Measurements from ENCODE around the gene TMEM204.

The TMEM204 gene

GRCh38 chr16:1533443-1533951 is at the start of gene TMEM204:
TMEM204 (plus strand) TSS chr16:1533666; CDS start chr16:1534276, 610 bp downstream.
- no peak for DNase-seq (ENCODE audit: extremely low read depth in 1 of 2, low read depth in 1 of 2)

DNA sequence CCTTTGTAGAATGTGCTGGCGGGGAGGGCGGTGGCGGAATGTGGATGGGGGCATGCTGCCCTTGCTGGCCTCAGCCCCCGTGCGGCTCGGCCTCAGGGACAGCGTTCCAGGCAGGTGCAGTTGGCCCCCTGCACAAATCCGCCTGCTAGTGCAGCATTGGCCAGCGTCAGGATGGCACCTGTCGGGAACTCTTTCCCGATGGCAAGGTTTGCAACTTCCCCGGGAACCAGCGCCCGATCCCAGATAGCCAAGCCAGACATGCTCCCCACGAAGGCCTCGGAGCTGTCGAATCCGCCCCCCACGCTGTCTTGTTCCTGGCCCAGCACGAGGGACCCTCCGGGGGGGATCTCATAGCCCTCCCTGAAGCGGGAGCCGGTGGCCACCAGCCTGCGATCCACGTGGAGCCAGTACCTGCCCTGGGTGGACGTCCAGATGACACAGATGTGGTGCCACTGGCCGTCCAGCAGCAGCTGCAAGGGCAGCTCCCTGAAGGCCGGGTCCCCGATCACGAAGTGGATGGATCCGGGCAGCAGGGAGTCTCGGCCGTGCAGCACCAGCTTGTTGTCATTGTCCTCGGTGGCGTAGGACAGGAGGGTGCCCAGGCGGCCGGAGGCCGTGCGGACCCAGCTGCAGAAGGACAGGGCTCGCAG is 47.5 kb upstream of the TMEM204 start:
- no peak for DNase-seq (ENCODE audit: extremely low read depth in 1 of 2, low read depth in 1 of 2)

DNA sequence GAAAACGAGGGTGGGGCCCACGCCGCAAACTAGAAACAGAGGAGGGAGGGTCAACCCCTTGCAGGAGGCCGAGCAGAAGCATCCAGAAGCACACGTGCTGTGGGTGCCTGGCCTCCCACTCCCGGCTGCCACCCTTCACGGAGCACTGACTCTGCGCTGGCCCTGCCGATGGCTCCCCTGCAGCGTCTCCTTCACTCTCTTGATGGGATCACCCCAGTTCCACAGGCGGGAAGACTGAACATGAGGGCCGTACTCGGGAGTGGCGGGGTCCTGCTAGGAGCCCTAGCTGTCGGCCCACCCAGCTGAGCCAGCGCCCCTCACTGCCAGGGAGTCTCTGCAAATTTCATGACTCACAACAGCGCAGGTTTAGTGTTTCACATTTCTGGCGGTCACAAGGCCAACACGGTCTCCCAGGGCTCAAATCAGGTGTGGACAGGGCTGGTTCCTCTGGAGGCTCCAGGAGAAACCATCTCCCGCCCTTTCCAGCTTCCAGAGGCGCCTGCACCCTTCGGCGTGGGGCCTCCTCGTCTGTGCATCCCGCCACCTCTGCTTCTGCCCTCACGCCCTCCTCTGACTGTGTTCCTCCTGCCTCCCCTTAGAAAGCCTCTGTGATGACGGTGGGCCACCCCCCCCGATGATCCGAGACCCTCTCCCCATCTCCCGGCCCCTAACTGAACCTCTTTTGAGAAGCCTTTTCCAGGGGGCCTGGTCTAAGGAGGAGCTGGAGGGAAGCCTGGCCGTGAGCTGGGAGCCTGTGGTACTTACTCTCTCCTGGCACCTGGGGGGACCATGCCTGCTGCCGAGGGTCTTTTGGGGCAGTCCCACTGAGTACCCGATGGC is 46.7 kb upstream of the TMEM204 start:
- no peak for DNase-seq (ENCODE audit: extremely low read depth in 1 of 2, low read depth in 1 of 2)

DNA sequence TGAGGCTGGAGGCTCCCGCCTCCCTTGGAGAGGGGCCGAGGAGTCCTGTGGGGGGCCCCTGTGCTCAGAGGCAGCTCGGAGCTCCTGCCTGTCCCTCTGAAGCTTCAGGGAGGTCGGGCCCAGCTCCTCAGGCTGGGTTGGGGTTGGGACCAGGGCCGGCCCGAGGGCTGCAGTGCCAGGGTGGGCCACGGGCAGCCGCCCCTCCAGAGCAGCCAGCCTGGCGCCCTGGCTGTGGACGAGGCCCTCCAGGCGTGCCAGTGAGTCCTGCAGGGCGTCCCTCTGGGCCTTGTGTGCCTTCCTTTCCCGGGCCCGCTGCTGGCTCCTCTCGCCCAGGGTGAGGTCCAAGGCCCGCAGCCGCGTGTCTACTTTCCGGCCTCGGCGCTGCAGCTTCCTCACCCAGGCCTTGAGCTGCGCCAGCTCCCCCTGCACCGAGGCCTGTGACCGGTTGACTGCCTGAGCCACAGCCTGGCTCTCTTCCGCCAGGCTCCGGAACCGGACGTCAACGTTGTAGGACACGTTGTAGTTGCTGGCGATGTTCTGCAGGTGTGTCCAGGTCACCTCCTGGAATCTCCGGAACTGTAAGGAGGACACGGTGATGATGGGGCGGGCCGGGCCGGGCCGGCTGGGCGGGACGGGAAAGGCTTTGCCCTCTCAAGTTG is 45.9 kb upstream of the TMEM204 start:
- DNase-seq (ENCODE audit: extremely low read depth in 1 of 2, low read depth in 1 of 2): no peak

- DNase-seq (ENCODE audit: extremely low read depth in 1 of 2, low read depth in 1 of 2): no peak
These were observed 45.3 kb upstream of the TMEM204 start for GRCh38 chr16:1488054-1488601.

- no peak for DNase-seq (ENCODE audit: extremely low read depth in 1 of 2, low read depth in 1 of 2)
These were observed 44.8 kb upstream of the TMEM204 start, which contains the start of gene PTX4 for GRCh38 chr16:1488619-1489018. PTX4 (minus strand) TSS chr16:1488944; CDS start chr16:1488909, 35 bp downstream.

GRCh38 chr16:1489077-1489476 is 44.4 kb upstream of the TMEM204 start:
- no peak for DNase-seq (ENCODE audit: extremely low read depth in 1 of 2, low read depth in 1 of 2)

- no peak for DNase-seq (ENCODE audit: extremely low read depth in 1 of 2, low read depth in 1 of 2)
These were observed 42.1 kb upstream of the TMEM204 start for GRCh38 chr16:1491327-1491726.

DNA sequence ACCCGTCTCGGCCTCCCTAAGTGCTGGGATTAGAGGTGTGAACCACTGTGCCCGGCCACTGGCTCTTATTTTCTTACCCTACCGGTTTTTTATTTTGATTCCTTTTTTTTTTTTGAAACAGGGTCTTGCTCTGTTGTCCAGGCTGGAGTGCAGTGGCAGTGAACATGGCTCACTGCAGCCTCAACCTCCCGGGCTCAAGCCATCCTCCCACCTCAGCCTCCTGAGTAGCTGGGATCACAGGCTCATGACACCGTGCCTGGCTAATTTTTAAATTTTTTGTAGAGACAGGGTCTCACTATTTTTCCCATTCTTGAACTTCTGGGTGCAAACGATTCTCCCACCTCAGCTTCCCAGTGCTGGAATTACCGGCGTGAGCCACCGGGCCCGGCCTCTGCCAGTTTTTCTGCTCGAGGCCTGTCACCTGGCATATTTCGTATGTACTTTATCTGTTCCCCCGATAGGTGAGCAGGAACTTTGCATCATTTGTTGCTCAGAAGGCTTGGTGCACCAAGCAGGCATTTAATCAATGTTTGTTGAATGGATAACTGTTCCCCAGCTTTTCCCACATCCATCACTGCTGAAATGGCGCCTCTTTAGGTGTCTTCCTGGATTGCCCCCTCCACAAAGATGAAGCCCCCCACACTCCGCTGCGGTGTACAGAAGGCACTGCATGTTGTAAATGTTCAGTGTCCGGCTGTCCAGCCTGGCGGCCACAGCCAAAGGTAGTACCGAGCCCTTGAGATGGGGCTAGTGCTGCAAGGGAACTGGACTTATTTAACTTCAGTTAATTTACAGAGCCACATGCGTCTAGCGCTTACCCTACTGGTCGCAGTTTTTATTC is 41.2 kb upstream of the TMEM204 start:
- no peak for DNase-seq (ENCODE audit: extremely low read depth in 1 of 2, low read depth in 1 of 2)

DNA sequence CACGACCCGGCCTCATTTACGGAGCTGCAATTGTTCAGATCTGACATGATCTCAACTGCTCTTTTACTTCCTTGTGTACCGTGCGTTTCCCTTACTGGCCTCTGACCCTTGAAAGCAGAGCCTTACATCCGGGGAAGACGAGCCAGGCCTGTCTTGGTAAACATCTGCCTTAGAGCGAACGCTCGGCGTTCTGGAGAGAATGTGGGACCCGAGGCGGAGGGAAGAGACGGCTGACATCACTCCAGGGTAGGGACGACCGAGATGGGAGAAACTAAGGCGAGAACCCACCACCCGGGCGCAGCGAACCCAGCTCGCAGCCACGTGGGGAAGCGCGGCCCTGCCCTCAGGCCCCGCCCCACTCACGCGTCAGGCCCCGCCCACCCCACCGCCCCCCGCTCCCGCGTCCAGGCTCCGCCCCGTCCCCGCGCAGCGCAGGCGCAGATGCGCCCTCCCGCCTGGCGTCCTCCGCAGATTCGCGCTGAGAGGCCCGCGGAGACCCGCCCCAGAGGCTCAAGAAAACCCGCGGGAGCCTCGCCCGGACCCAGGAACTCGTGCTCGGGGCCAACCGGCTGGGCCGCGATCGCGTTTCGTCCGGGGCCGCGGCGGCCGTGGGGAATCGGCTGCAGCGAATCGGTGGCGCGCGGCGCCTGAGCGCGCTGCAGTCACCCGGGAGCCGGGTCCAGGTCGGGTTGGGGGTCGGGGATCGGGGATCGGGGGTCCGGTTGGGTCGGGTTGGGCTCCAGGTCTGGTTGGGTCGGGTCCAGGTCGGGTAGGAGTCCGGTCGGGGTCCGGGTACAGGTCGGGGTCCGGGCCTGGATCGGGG is 40.3 kb upstream of the TMEM204 start, which contains the start of gene TELO2:
TELO2 (plus strand) TSS at position 438 of the 823 bp plus-strand sequence. CDS start 922 bp downstream, outside the sequence.
- DNase-seq (ENCODE audit: extremely low read depth in 1 of 2, low read depth in 1 of 2): peak; percentile 55 to 84

DNA sequence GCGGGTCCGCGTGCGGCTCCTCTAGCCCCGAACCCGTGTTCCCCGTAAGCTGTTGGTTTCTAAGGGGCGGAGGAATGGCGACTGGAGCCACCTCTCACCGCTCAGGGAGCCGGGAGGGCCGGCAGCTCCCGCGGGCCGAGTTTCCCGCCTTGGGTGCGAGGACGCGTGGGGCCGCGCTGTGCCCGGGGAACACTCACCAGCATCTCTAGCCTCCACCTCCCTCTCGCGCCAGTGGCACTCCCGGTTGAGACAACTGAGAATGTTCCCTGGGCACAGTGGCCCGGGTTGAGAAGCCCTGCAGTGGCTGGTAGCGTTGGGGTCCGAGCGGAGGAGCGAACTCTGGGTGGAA is 39.7 kb upstream of the TMEM204 start:
- DNase-seq (ENCODE audit: extremely low read depth in 1 of 2, low read depth in 1 of 2): no peak

GRCh38 chr16:1494129-1494640 is 39.3 kb upstream of the TMEM204 start:
- DNase-seq (ENCODE audit: extremely low read depth in 1 of 2, low read depth in 1 of 2): no peak

DNA sequence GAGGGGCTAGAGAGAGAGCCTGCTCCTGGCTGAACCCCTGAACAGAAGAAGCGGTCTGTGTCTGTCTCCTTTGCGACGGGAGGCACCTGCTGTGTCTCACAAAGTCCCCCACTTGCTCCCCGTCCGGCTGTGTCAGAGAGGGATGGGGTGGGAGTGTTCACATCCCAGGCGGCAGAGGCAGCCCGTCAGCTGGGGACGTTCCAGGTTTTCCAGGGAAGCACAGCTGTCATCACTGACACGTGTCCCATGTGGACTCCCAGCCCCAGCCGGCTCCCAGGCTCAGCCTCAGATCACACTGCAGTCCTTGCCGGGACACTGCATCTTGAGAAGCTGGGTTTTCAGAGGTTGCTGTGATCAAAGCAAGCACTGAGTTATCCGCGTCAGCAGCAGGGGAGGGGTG is 38.8 kb upstream of the TMEM204 start:
- DNase-seq (ENCODE audit: extremely low read depth in 1 of 2, low read depth in 1 of 2): no peak

- no peak for DNase-seq (ENCODE audit: extremely low read depth in 1 of 2, low read depth in 1 of 2)
These were observed 38.1 kb upstream of the TMEM204 start for GRCh38 chr16:1495211-1495888.

DNA sequence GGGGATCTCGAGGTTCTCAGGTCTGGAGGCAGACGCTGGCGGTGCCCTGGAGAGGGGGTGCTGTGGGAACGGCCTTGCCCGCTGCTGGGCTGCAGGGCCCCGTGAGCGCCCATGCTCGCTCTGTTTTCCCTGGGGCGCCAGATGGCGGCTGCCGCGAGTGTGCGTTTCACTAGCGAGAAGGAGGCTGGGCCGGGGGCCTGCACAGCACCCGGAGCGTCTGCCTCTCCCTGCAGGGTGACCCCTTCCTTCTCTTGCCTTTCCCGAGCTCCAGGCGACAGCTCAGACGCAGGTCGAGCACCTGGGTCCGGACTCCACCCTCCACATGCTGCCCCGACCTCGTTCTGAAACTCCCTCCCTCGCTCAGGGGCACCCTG is 37.6 kb upstream of the TMEM204 start:
- DNase-seq (ENCODE audit: extremely low read depth in 1 of 2, low read depth in 1 of 2): no peak

- DNase-seq (ENCODE audit: extremely low read depth in 1 of 2, low read depth in 1 of 2): no peak
These were observed 37.0 kb upstream of the TMEM204 start for GRCh38 chr16:1496464-1496863.

DNA sequence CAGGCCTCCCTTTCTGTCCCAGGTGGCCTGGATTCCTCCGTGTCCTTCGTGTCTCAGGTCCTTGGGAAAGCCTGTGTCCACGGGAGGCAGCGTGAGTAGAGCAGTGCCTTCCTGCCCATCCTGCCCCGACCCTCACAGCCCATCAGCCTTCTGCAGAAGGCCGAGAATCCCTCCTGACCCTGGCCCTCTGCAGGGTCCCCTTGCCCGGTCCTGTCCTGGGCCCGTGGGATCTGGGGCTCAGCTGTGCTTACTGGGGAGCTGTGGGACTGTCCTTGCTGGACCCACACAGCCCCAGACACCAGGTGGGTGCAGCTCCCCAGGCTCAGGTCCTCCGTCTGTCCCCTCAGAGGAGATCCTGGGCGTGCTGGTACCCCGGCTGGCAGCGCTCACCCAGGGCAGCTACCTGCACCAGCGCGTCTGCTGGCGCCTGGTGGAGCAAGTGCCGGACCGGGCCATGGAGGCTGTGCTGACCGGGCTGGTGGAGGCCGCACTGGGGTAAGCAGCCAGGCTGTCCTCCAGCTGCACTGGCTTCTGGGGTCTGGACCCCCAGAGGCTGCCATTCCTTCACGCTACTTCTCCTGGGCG is 36.4 kb upstream of the TMEM204 start:
- DNase-seq (ENCODE audit: extremely low read depth in 1 of 2, low read depth in 1 of 2): no peak
